GM19035 (cell line): ENCODE measurements around the gene NR5A1.

Experiments
- ATAC-seq: cut with Tn5 transposase; IDR thresholded peaks from one replicate; pipeline ENCODE4 v1.9.1; 2021; ENCODE audit not compliant: unreplicated experiment

NR5A1 gene

GRCh38 chr9:124467410-124468060, 39.7 kb downstream of the NR5A1 start:
- no peak for ATAC-seq

GRCh38 chr9:124465736-124466135, 41.5 kb downstream of the NR5A1 start:
- ATAC-seq: no peak

- ATAC-seq: no peak
Measured at GRCh38 chr9:124462739-124463138, 44.5 kb downstream of the NR5A1 start.

- no peak for ATAC-seq
Measured at GRCh38 chr9:124458441-124458840, 48.8 kb downstream of the NR5A1 start.

GRCh38 chr9:124457887-124458431, 49.2 kb downstream of the NR5A1 start:
- ATAC-seq: no peak

GRCh38 chr9:124457079-124457886, 49.9 kb downstream of the NR5A1 start:
- ATAC-seq: no peak

GRCh38 chr9:124456341-124457078, 50.7 kb downstream of the NR5A1 start:
- no peak for ATAC-seq

GRCh38 chr9:124455820-124456219, 51.4 kb downstream of the NR5A1 start:
- ATAC-seq: no peak

- ATAC-seq: no peak
Measured at GRCh38 chr9:124454791-124455443, 52.3 kb downstream of the NR5A1 start.

GRCh38 chr9:124454296-124454695, 52.9 kb downstream of the NR5A1 start:
- no peak for ATAC-seq

- ATAC-seq: no peak
Measured at GRCh38 chr9:124453586-124454191, 53.5 kb downstream of the NR5A1 start.

GRCh38 chr9:124452841-124453585, 54.2 kb downstream of the NR5A1 start:
- no peak for ATAC-seq

- no peak for ATAC-seq
Measured at GRCh38 chr9:124452326-124452725, 54.9 kb downstream of the NR5A1 start.

GRCh38 chr9:124450931-124451661, 56.1 kb downstream of the NR5A1 start:
- ATAC-seq: no peak

- no peak for ATAC-seq
Measured at GRCh38 chr9:124450241-124450924, 56.8 kb downstream of the NR5A1 start, which contains the start of gene ADGRD2. Gene ADGRD2, plus strand, starts transcription at chr9:124450451. Its CDS starts 1,216 bp downstream, at chr9:124451667.

GRCh38 chr9:124449381-124450151, 57.6 kb downstream of the NR5A1 start:
- ATAC-seq: no peak

GRCh38 chr9:124448019-124448418, 59.2 kb downstream of the NR5A1 start:
- ATAC-seq: no peak

- ATAC-seq: no peak
Measured at GRCh38 chr9:124447297-124447661, 59.9 kb downstream of the NR5A1 start.
